ENCODE measurements around the gene MAML3.

Gene MAML3

DNA sequence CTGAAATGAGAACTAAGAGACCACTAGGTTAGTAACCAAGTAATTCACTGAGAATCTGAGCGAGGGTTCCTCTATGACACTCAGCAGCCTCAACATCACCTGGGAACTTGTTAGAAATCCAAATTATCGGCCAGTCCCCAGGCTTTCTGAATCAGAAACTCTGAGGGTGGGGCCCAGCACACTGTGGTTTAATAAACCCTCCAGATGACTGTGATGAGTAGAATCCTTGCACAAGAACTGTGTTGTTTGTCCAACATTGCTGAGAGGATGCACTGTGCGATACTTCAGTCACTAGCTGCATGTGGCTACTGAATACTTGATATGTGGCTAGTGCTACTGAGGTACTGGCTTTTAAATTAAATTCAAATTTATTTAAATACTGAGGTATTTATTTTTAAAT lies 243.9 kb downstream of the MAML3 start:
- no peak for TF ChIP-seq EZH2phosphoT487 (IDR thresholded peaks at IDR 0.05; ENCODE audit: low read depth)
- TF ChIP-seq, protein P1, sequence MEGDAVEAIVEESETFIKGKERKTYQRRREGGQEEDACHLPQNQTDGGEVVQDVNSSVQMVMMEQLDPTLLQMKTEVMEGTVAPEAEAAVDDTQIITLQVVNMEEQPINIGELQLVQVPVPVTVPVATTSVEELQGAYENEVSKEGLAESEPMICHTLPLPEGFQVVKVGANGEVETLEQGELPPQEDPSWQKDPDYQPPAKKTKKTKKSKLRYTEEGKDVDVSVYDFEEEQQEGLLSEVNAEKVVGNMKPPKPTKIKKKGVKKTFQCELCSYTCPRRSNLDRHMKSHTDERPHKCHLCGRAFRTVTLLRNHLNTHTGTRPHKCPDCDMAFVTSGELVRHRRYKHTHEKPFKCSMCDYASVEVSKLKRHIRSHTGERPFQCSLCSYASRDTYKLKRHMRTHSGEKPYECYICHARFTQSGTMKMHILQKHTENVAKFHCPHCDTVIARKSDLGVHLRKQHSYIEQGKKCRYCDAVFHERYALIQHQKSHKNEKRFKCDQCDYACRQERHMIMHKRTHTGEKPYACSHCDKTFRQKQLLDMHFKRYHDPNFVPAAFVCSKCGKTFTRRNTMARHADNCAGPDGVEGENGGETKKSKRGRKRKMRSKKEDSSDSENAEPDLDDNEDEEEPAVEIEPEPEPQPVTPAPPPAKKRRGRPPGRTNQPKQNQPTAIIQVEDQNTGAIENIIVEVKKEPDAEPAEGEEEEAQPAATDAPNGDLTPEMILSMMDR (IDR thresholded peaks at IDR 0.05; ENCODE audit: low read depth, low read length): no peak
- Histone ChIP-seq H3K79me2 (ENCODE audit: low read length) (no peaks in the 10 kb centered on the region), H3K36me3 (replicated peaks; ENCODE audit: low read depth, low read length) (no peaks in the 10 kb centered on the region), H2AFZ (ENCODE audit: low read depth, low read length) (no peak overlapping the region), H3K9me3 (ENCODE audit: insufficient read depth, low read length) (no peaks in the 10 kb centered on the region), H4K20me1 (ENCODE audit: insufficient read depth, low read length) (no peaks in the 10 kb centered on the region), H3K27ac (ENCODE audit: low read length) (no peak overlapping the region), H3K4me1 (ENCODE audit: low read length) (no peaks in the 10 kb centered on the region), H3K4me3 (ENCODE audit: low read length) (no peak overlapping the region), H3K9ac (ENCODE audit: low read length) (no peak overlapping the region), H3K27me3 (ENCODE audit: low read depth, low read length) (peaks cover 27% of the 10 kb centered on the region), H3K4me2 (ENCODE audit: low read length) (no peak overlapping the region)

DNA sequence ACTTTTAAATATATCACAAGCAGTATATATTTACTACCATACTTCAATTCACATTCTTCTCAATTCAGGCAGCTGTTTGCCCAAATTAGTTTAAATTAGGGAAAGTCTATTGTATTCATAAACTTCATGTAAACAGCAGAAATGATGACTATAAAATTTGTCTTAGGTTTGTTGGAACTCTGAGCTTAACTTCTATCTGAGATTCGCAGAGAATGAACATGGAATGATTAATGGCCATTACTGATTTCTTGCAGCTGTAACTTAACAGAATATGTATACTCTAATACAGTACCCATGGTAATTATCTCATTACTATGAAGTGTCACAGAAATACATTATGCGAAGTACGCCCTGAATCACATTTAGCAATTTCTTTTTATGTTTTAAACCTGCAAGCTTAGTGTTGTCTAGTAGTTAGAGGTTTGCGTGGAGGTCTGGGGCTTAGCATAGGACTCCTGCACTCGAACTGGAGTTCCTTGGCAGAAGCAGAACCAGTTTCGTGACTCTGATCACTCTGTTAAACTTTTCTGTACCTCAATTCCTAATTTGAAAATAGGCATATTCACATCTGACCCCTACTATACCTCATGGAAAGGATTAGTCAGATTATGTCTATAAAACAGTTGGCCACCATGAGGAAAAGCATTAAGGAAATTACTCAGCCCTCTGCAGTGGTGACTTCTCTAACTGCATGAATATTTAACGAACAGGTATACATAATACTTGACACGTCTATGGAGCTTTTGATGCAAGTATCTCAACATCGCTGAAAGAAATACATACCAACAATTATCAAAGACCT lies 245.1 kb downstream of the MAML3 start:
- Histone ChIP-seq H3K27me3 (ENCODE audit: low read depth, low read length) (peaks cover 14% of the 10 kb centered on the region), H3K27ac (ENCODE audit: low read length) (no peak overlapping the region), H3K4me2 (ENCODE audit: low read length) (no peak overlapping the region), H3K9me3 (ENCODE audit: insufficient read depth, low read length) (no peaks in the 10 kb centered on the region), H3K79me2 (ENCODE audit: low read length) (no peaks in the 10 kb centered on the region), H3K36me3 (replicated peaks; ENCODE audit: low read depth, low read length) (no peaks in the 10 kb centered on the region), H3K9ac (ENCODE audit: low read length) (no peak overlapping the region), H3K4me1 (ENCODE audit: low read length) (no peaks in the 10 kb centered on the region), H3K4me3 (ENCODE audit: low read length) (no peak overlapping the region), H4K20me1 (ENCODE audit: insufficient read depth, low read length) (no peaks in the 10 kb centered on the region), H2AFZ (ENCODE audit: low read depth, low read length) (no peak overlapping the region)
- TF ChIP-seq, protein P1 (IDR thresholded peaks at IDR 0.05; ENCODE audit: low read depth, low read length): no peak
- no peak for TF ChIP-seq EZH2phosphoT487 (IDR thresholded peaks at IDR 0.05; ENCODE audit: low read depth)

DNA sequence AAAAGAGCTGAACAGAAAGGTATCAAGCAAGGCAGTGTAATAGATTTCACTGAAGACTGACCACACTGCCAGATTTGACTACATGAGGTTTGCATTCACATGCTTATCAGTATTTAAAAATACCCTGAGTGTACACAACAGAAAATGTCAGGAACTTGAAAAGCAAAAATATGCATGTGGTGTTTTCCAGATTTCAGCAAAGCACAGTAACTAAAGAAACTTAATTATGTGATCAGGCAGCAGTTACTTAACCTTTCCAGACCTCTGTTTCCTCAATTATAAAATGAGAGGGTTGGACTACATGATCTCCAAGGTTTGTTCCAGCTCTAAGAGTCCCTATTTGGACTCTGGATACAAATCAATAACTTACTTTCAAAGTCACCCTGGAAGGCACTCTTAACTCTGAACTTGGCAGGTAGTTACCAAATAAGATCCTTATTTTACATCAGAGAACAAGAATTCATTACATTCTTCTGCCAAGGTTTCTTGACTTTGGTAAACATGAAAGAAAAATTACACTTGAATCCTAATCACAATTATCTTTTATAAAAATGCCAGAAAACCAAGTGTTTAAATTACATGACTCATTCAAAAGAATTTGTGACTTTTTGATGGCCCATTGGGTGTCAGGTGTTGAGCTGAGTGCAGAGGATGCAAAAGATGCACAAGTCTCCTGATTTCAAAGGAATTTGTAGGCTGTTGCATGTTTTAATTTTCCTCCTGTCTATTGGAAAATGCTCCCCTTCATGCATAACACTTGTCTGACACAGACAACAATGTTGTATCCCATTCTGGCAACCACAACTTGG lies 246.8 kb downstream of the MAML3 start:
- Histone ChIP-seq H4K20me1 (ENCODE audit: insufficient read depth, low read length) (no peaks in the 10 kb centered on the region), H3K36me3 (replicated peaks; ENCODE audit: low read depth, low read length) (no peaks in the 10 kb centered on the region), H2AFZ (ENCODE audit: low read depth, low read length) (no peak overlapping the region), H3K27me3 (ENCODE audit: low read depth, low read length) (peaks cover 8% of the 10 kb centered on the region; the same call in 1 of the 2 replicates), H3K9ac (ENCODE audit: low read length) (no peak overlapping the region), H3K4me3 (ENCODE audit: low read length) (no peak overlapping the region), H3K79me2 (ENCODE audit: low read length) (no peaks in the 10 kb centered on the region), H3K4me2 (ENCODE audit: low read length) (no peak overlapping the region), H3K9me3 (ENCODE audit: insufficient read depth, low read length) (no peaks in the 10 kb centered on the region), H3K27ac (ENCODE audit: low read length) (no peak overlapping the region), H3K4me1 (ENCODE audit: low read length) (no peaks in the 10 kb centered on the region)
- TF ChIP-seq EZH2phosphoT487 (IDR thresholded peaks at IDR 0.05; ENCODE audit: low read depth): no peak
- TF ChIP-seq, protein P1 (IDR thresholded peaks at IDR 0.05; ENCODE audit: low read depth, low read length): no peak

DNA sequence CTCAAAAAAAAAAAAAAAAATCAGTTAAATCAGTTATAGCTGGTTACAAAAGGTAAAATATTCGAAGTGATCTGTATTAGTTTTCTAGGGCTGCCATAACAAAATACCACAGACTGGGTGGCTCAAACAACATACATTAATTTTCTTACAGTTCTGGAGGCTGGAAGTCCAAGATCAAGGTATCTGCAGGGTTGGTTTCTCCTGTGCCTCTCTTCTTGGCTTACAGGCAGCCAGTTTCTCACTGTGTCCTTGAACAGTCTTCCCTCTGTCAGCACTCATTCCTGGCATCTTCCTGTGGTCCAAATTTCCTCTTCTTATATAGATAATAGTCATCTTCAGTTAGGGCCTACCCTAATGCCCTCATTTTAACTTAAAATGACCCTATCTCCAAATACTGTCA lies 248.5 kb downstream of the MAML3 start:
- no peaks in the 10 kb centered on the region for H4K20me1 ChIP-seq (ENCODE audit: insufficient read depth, low read length)
- no peak overlapping the region for H3K27ac ChIP-seq (ENCODE audit: low read length)
- H3K27me3 ChIP-seq (ENCODE audit: low read depth, low read length): peaks cover 15% of the 10 kb centered on the region
- no peaks in the 10 kb centered on the region for H3K9me3 ChIP-seq (ENCODE audit: insufficient read depth, low read length)
- no peak overlapping the region for H3K9ac ChIP-seq (ENCODE audit: low read length)
- H3K4me1 ChIP-seq (ENCODE audit: low read length): no peaks in the 10 kb centered on the region
- H3K36me3 ChIP-seq (replicated peaks; ENCODE audit: low read depth, low read length): no peaks in the 10 kb centered on the region
- no peaks in the 10 kb centered on the region for H3K79me2 ChIP-seq (ENCODE audit: low read length)
- no peak overlapping the region for H3K4me2 ChIP-seq (ENCODE audit: low read length)
- no peak for TF ChIP-seq EZH2phosphoT487 (IDR thresholded peaks at IDR 0.05; ENCODE audit: low read depth)
- TF ChIP-seq, protein P1 (IDR thresholded peaks at IDR 0.05; ENCODE audit: low read depth, low read length): no peak
- H2AFZ ChIP-seq (ENCODE audit: low read depth, low read length): no peak overlapping the region
- no peak overlapping the region for H3K4me3 ChIP-seq (ENCODE audit: low read length)
